NCI-H2171 (cell line): Measurements from ENCODE around the gene NELFB.

Source experiments
- DNase-seq: peaks from one replicate; lab custom pipeline; 2025; lab: John Stamatoyannopoulos, UW

Gene NELFB

DNA sequence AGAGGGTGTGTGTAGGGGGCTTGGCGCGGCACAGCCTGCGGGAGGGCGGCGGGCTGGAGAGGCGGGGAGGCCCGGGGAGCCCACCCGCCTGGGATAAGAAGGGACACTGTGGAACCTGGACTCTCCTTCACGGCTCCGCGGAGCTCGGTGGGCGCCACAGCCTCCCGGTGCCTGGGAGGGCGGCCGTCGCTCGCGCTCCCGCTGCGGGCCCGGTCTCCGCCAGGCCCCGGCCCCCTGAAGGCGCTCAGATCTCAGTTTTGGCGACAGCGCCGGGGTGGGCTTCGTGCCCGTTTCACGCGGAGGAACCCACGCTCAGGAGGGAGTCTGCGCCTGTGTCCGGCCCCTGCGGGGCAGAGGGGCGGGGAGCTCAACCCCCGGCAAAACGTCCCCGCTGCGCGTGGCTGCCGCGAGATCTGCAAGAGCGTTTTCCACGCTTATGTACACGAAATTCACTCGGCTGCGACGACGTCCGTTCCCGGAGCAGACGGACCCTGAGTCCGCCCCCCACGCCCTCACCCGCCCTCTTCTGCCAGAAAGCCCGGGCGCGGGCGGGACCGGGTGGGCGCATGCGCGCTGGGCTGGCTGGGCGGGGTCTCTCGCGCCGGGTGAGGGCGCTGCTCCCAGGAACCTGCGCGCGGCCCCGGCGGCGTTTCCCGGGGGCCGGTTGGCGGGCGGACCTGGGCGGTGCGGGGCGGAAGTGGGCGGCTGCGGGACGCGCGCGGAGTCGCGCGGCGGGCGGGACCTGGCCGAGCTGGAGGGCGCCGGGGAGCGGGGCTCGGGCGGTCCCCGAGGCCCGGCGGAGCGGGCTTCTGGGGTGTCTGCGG lies at the start of gene NELFB:
NELFB (plus strand) TSS at position 704 of the 824 bp plus-strand sequence.
- peak; percentile 92 for DNase-seq

DNA sequence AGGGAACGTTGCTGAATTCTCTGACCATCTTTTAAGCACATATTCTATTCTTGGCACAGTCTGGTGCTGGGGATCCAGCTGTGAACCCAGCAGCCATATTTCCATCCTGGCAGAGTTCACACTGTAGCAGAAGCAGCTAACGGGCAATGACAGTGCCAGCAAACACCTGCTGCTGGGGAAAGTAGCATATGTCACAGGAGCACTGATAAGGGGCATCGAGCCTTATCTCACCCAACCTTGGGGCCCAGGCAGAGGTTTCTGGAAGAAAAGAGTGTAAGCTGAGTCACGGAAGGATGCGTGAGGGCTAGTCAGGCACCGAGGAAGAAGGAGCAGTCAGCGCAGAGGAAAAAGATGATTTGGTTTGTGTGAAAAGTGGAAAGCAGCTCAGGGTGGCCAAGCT lies 48.5 kb upstream of the NELFB start:
- no peak for DNase-seq

DNA sequence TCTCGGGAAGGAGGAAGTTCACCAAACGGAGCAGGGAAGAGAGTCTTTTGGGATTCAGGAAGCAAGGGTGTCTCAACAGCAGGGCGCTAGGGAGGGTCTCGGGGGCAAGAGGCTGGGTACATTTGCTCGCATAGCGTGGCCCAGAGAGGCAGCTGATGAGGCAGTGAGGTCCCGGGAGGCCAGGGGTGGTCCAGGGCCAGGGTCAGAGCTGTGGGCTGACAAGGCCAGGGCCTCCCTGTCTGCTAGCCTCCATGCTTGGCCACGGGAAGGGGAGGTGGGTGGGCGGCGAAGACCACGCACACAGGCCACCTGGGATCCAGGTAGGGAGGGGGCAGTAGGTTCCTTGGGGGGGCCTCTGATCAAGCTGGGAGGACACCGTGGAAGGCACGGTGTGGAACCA lies 43.6 kb upstream of the NELFB start:
- no peak for DNase-seq

DNA sequence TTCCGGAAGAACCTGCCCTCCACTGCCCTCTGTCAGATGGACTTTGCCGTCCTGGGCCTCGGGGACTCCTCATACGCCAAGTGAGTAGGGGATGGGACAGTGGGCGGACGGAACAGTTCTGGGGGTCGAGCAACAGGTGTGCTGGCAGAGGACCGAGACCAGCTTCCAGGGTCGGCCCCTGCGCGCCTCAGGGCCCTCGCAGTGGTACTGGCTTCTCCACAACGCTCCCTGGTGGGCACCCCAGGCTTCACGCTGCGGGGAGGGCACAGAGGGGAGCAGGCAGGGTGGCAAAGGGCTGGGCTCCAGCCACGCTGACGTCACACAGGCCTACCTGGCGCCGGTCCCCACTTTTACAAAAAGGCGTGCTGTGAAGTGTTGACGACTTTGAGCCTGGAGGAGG lies 42.6 kb upstream of the NELFB start:
- no peak for DNase-seq

DNA sequence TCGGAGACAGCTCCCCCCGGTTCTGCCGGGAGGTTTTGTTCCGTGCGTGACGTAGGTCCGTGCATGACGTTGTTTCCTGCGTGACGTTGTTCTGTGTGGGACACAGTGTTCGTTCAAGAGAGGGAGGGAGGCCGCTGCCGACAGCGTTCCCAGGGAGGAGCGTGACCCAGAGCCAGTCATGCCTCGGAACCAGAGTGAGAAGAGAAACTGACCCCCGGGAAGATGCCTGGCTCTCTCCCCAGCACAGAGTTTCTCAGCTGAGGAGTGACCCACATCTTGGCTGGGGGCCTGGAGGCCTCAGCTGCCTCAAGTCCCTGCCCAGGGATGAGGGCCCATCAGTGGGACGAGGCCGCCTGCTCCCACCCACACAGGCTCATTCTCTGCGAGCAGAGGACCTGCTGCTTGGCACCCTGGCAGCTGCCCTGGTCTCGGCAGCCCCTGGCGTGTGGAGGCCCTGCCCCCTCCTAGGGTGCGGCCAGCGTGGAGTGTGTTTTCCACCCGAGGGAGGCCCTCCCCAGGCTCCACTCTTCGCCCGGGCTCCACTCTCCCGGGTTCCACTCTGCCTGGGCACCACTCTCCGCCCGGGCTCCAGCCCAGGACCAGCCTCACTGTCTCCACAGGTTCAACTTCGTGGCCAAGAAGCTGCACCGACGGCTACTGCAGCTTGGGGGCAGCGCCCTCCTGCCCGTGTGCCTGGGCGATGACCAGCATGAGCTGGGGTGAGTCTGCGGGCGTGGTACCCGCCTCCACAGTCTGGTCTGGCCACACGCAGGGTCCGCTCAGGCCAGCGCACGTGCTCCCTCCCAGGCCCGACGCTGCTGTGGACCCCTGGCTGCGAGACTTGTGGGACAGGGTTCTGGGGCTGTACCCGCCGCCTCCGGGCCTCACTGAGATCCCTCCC lies 41.7 kb upstream of the NELFB start:
- no peak for DNase-seq

DNA sequence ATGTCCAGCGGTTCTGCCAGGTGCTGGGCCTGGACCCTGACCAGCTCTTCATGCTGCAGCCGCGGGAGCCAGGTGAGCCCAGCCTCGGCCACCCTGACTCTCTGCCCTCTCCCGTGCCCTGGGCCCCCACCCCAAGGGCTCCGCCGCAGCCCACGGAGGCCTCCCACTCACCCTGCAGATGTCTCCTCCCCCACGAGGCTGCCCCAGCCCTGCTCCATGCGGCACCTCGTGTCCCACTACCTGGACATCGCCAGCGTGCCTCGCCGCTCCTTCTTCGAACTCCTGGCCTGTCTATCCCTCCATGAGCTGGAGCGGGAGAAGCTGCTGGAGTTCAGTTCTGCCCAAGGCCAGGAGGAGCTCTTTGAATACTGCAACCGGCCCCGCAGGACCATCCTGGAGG lies 40.5 kb upstream of the NELFB start:
- no peak for DNase-seq

DNA sequence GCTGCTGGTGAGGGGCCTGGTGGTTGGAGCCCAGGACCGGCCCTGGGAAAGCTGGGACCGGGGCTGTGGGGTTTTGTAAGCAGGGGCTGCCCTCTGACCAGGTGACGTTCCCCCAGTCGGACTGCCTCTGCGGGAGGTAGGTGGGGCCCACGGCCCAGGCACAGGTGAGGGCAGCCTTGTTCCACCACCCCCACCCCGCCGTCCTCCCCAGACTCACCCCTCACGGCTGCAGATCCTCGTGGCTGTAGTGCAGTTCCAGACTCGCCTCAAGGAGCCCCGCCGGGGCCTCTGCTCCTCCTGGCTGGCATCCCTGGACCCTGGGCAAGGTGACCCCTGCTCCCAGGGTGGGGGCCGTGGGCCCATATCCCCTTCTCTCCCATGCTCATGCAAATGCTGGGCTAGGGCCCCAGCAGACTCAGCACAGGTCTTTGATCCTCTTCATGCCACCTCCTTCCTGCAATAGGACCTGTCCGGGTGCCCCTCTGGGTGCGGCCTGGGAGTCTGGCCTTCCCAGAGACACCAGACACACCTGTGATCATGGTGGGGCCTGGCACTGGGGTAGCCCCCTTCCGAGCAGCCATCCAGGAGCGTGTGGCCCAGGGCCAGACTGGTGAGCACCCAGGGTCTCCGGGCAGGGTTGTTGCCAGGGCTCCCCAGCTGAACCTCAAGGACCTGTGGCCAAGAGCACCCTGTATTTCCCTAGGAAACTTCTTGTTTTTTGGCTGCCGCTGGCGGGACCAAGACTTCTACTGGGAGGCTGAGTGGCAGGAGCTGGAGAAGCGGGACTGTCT lies 39.7 kb upstream of the NELFB start:
- no peak for DNase-seq

DNA sequence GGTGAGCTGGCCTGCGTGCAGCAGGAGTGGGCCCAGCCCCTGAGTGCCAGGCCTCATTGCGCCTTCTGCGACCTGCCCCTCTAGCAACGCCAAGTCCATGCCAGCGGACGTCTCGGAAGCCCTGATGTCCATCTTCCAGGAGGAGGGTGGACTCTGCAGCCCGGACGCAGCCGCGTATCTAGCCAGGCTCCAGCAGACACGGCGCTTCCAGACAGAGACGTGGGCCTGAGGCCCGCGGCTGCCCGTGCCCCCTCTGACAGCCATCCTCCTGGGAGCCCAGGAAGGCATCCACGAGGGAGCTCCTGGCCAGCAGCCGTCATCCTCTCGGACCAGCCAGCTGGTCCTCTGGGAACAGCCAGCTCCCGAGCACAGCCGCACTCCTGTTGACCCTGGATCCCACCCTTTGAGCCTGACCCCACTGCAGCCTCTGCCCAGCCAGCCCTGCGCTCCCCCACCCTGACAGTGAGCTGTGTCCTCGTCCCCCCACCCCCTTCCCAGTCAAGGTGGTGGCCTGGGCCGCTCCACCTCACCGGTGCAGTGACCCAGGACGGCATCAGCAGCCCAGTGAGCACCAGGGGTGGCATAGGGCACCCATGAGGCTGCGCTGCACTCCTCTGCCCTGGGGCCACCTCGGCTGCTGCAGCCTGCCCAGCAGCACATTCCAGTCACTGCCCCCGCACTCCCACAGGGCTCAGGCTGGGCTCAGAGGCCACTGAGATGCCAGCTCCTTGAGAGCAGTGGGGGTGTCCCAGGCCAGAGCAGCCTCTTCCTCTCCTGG lies 38.8 kb upstream of the NELFB start:
- DNase-seq: no peak

DNA sequence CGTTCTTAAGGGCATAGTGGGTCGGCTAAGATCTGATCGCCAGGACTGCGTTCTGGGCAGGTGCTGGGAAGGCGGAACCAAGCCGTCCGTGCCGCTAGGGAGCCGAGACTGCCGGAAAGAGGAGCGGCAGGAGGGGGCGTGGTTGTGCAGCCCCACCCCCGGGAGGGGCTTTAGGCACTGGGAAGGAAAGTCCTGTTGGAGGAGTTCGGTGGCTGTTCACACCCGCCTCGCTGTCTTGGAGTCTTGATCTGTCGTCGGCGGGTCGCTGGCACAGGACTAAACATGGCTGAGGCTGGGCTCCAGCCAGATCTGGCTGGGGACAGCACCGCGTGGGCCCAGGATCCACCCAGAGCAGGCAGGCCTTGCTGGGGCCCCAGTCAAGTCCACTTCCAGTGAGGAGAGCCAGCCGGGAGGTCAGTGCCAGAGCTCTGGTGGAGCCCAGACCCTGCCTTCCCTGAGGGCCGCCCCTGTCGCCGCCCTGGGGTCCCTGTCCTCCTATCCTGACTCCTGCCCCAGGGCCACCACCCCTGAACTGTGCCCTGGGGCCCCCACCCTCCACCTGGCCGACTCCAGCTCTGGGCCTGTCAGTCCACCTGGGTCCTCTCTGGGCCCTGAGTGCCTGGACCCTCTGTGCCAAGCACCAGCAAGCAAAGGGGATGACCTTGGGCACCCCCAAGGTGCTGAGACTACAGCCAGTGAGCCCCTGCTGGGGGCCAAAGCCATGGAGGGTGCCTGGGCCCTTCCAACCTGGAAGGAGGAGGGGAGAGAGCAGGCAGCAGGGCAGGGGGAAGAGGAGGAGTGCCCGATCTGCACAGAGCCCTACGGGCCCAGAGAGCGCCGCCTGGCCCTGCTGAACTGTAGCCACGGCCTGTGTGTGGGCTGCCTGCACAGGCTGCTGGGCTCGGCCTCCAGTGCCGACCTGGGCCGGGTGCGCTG lies 37.6 kb upstream of the NELFB start:
- no peak for DNase-seq

DNA sequence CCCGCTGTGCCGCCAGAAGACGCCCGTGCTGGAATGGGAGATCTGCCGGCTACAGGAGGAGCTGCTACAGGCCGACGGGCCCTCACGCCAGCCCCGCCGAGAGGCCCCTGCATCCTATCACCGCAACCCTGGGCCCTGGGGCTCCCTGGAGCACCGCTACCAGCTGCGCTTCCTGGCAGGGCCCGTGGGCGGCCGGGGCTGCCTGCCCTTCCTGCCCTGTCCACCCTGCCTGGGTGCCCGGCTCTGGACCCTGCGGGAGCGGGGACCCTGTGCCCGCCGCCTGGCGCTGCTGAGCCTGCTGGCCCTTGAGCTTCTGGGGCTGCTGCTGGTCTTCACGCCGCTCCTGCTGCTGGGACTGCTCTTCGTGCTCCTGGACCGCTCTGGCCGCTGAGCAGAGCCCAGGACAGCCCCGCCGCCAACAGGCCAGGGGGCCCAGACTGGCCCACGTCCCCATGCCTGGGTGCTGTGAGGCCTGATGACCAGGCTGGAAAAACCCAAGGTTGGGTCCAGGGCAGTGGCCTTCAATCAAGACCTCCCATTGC lies 36.8 kb upstream of the NELFB start:
- no peak for DNase-seq

DNA sequence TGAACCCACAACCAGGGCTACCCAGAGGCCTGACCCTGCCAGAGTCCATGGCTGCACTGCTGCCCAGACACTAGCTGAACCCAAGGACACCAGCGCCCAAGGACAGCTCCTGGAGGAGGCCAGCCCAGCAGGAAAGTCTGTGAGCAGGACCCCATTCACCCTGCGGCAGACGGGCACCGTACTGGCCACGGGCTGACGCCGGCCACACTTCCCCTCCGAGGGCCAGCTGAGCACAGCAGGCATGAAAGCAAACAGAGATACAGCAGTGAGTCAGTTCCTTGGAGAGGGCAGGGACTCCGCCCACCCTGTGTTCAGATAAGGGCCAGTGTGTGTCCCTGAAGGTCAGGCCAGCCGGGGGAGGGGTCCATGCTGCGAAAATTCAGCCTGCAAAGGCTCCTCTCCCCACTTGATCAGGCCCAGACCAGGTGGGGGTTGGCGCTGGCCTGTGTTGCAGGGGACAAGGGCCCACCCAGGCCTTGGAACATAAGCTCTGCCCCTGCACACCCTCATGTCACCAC lies 36.3 kb upstream of the NELFB start:
- no peak for DNase-seq

DNA sequence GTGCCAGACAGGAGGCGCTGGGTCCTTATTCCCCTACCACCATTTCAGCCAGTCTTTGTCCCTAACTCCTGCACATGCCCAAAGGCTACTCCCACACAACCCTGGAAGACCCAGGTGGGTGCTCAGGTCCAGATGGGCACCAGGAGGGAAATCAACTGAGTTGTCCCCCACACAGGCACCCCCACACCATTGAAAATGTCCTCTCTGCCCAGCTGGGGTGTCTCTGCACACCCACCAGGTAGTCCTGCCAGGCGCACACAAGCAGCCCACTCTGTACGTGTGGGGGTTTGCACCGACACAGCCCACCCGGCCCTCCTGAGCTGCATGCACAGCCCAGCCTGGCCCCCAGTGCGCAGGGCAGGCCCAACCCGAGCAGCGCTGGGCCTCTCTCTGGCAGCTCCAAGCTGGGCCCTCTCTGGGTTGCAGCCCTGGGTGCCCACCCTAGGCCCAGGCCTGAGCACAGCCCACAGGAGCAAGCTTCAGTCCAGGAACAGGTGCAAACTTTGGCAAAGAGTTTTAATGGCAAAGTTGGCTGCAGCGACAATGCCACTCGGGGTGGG lies 35.3 kb upstream of the NELFB start:
- no peak for DNase-seq

DNA sequence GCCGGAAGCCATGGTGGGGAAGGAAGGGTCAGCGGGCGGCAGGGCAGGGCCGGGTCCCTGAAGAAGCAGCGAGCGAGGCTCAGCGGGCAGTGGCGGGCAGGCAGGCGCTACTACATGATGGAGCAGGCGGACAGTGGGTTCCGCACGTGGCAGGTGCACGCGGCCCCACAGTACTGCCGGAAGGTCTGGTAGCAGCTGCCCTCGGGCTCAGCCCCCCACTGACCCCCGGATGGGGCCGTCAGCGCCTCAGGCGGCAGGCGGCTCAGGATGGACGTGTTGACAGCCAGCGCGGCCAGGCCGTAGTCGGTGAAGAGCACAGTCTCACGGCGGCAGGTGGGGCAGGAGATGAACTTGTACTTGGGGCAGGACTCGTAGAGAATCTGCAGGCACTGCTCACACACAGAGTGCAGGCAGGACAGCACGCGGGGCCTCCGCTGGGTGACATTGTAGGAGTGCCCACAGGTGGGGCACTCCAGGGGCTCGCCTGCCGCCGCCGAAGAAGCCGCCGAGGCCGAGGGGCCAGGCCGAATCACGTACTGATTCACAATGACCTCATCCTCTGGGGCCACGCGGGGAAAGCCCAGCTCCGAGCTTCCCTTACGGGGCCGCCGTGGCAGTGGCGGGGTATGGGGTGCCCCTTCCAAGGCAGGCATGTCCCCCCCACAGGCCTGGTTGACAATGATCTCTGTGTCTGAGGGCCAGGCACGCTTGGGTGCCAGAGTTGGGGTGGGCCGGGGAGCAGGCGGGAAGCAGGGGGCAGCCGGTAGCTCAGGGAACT lies 34.6 kb upstream of the NELFB start:
- DNase-seq: no peak

DNA sequence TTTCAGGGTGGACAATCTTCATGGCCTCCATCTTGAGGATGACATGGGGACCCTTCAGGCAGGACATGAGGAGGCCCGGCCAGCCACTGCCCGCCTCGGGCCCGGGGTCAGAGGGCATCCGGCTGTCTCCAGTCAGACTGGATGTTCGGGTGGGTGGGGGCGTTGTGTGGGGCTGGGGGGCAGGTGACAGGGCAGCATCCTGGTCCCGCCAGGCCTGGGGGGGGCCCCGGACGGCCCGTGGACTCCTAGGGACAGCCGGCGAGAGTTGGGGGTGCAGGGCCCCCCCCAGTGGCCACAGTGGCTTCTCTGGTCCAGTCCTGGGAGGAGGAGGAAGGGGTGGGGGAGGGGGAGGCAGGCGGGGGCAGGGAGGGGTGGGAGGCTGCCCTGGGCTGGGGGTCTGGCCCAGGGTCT lies 34.0 kb upstream of the NELFB start:
- DNase-seq: no peak

DNA sequence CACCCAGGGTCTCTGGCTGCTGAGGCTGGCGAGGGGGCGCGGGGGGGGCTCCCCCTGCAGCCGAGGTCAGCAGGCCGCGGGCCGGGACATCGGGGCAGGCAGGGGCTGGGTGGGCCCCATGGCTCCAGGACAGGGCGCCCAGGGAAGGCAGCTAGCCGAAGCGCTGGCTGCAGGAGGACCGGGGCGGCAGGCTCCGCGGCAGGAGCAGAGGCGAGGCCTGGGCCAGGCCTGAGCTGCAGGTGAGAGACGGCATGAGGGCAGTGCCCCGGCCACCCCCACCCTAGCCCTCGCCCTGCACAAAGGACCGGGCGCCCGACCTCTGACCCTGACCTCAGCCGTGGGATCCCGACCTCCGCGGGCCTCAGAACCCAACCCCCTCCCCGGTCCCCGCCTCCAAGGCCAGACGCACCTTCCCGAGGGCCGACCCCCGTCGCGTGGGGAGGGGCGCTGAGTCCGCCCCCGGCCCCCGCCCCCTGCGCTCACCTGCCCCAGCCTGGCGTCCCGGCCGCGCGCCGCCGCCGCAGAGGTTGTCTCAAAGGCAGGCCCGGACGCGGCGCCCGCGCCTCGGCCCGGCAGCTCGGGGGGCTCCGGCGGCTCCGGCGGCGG lies 33.5 kb upstream of the NELFB start:
- peak; percentile 48 for DNase-seq

DNA sequence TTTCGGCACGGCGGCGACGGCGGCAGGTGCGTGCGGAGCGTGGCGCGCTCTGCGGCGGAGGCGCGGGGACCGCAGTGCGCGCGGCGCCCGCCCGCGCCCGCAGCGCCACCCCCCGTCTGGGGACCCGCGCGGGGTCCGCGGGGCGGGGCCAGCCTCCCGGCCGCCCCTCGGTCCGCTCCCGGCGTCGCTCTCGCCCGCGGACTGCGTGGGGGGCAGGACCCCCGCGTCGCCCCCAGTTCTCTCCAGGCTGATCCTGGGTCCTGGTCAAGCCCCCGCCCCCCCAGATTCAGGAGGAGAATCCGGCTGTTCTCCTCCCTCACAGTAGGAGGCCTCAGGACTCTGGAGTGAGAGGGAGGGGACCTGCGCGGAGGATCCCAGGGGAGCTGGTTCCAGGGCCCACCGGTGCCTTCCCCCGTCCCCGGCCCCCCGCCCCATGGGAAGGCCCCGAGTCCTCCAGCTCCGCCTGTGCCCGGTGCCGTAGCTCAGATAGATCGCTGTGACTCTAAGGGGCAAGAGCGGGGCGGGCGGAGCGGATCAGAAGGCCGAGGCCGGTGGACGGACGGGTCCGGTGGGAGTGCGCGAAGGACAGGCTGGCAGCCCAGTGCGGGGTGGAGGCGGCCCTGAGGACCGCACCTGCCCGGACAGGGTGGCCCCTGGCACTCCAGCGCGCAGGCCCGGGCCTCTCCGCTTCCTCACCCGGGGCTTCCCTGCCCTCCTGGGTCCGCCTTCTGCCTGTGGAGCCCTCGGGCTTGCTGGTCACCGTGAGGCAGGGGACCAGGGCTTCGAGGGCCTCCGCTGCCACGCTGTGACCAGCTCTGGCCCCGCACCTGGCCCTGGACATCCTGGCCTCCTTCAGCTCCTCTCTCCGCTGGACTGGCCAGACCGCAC lies 32.7 kb upstream of the NELFB start, which contains the start of gene RNF208:
RNF208 (minus strand) TSS at position 51 of the 888 bp plus-strand sequence. CDS start 1,028 bp downstream, outside the sequence.
- DNase-seq: peak; percentile 44
